Stomach (tissue), 9 donors: ENCODE measurements around the gene MRPL9. TPM values are rescaled to one million over a fixed set of nuclear protein-coding genes. Genes with fewer than 3 reads are reported as not detected.

Experiments used
- DNase-seq, 2 donors: peaks; one replicate each; pipeline versions ENCODE4 v3.0.0 to v3.0.0-alpha.2; 2013 to 2019
- H3K27ac ChIP-seq, 5 donors: fragments of 200-600 bp in 4 of 5; sonication (generic) in 4 of 5; one replicate each; pipeline ENCODE4 v1.5.1; 2013 to 2019; ENCODE audit warnings: mild to moderate bottlenecking in 1 of 5, moderate library complexity in 1 of 5
- H3K27me3 ChIP-seq, 3 donors: fragments of 200-600 bp; sonication (generic); one replicate each; pipeline ENCODE4 v1.5.1; 2017 to 2019; ENCODE audit warnings: mixed run types in 1 of 3
- H3K36me3 ChIP-seq, 4 donors: fragments of 200-600 bp; sonication (generic); 1 replicate in 3 of 4; 2 replicates in 1 of 4; pipeline ENCODE4 v1.5.1; 2016 to 2019
- H3K4me1 ChIP-seq, 4 donors: fragments of 200-600 bp; sonication (generic); one replicate each; pipeline ENCODE4 v1.5.1; 2016 to 2019
- H3K4me3 ChIP-seq, 4 donors: fragments of 200-600 bp; sonication (generic) in 3 of 4; one replicate each; pipeline ENCODE4 v1.5.1; 2016 to 2019; ENCODE audit warnings: mild to moderate bottlenecking in 1 of 4
- H3K9me3 ChIP-seq, 4 donors: fragments of 200-600 bp; sonication (generic); one replicate each; pipeline ENCODE4 v1.5.1; 2016 to 2019
- EP300 ChIP-seq: sonication (generic); formaldehyde crosslinking; IDR thresholded peaks from one replicate; pipeline ENCODE4 v1.6.1; 2017; ENCODE audit warnings: antibody characterized with exemption
- POLR2A ChIP-seq, 4 donors: fragments of 450-650 bp; IDR thresholded peaks; one replicate each; pipeline ENCODE4 v1.6.1; 2016; ENCODE audit warnings: antibody characterized with exemption in 4 of 4, control low read depth in 2 of 4, mild to moderate bottlenecking in 1 of 4, moderate library complexity in 1 of 4
- POLR2AphosphoS5 ChIP-seq, 3 donors: sonication (generic); formaldehyde crosslinking; IDR thresholded peaks; one replicate each; pipeline ENCODE4 v1.6.1; 2016; ENCODE audit warnings: antibody characterized with exemption in 3 of 3
- WGBS, 5 donors: extraction: QIAGEN DNeasy Blood & Tissue Kit in 3 of 5; methylation state at CpG; one replicate each; pipeline versions ENCODE4 v1.1.5 to v1.1.7; 2013 to 2018; 5-methylcytosine and 5-hydroxymethylcytosine counted together
- intact Hi-C: fragments of 100-400 bp; cut with DNase I; formaldehyde crosslinking; loops from one replicate; pipeline ENCODE4 v1.15.1; 2023; ENCODE audit warnings: low total_unique reads
- polyA plus RNA-seq, 3 donors: library from polyadenylated mRNA; stranded (reverse); fragments of 200-250 nt; gene quantifications; one replicate each; pipeline ENCODE4 v1.2.3, GENCODE V29; 2013
- total RNA-seq, 5 donors: library from RNA; depleted of rRNA; stranded (reverse); fragments of >200 nt; gene quantifications; one replicate each; pipeline versions ENCODE4 v1.1.0 to v1.2.3, GENCODE V29; 2014 to 2016
- TF ChIP-seq, protein P1 (sequence below), 7 experiments: fragments of 450-650 bp in 4 of 7; fragments of 200-600 bp in 3 of 7; sonication (generic) in 3 of 7; IDR thresholded peaks; one replicate each; pipeline ENCODE4 v1.5.1; 2016 to 2019; ENCODE audit warnings: antibody characterized with exemption in 7 of 7, control low read depth in 2 of 7, mild to moderate bottlenecking in 1 of 7
- donor health status: healthy with polysubstance abuse.
- donor health status: Bipolar disorder and iron deficiency.
- donor health status: healthy.

MRPL9 gene
- total and polyA plus RNA-seq, 8 donors: 19.8 to 246 (median 69.6) TPM

DNA sequence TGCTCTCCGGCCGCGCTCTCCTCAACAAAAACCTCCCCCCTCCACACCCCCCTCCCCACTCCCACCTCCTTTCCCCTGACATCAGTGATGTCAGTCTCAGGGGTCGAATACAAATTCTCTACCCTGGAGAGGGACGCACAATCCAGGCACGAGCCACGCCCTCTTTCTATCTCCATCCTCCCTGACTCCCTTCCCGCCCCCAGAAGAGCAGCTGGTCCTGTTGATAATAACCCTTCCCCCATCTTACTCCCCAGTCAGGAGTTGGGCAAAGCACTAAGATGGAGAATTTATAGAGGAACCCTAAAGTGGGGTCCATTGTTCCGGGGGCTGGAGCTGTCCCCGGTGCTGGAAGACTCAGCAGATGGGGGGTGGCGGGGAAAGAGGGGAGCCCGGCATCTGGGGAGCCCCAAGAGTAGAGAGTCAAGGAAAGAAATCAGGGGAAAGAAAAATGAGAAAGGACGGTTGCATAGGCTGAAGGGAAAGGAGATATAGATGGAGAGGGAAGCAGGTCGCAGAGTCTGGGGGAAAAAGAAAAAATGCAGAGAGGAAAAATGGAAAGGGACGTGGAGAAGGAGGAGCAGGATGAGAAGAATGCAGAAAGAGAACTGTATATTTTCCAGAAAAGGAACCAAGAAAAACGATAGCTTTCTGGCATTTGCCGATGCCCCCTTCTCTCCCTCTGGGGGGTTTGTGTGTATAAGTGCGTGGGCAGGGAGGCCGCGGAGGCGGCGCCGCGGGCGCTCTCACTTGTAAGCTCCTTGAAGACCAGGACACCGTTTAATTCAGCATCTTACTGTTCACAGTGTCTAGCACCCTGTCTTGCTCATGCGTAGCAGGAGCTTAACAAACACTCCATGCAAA lies 46.3 kb downstream of the MRPL9 start, which contains the start of gene CELF3:
Gene CELF3, minus strand, starts transcription at position 33 of the 861 bp plus-strand sequence. CDS start 783 bp downstream, outside the sequence.
- DNase-seq: peak in 1 of 2 donors; percentile 83
- no peak for TF ChIP-seq POLR2AphosphoS5 (IDR thresholded peaks at IDR 0.05)
- TF ChIP-seq, protein P1, sequence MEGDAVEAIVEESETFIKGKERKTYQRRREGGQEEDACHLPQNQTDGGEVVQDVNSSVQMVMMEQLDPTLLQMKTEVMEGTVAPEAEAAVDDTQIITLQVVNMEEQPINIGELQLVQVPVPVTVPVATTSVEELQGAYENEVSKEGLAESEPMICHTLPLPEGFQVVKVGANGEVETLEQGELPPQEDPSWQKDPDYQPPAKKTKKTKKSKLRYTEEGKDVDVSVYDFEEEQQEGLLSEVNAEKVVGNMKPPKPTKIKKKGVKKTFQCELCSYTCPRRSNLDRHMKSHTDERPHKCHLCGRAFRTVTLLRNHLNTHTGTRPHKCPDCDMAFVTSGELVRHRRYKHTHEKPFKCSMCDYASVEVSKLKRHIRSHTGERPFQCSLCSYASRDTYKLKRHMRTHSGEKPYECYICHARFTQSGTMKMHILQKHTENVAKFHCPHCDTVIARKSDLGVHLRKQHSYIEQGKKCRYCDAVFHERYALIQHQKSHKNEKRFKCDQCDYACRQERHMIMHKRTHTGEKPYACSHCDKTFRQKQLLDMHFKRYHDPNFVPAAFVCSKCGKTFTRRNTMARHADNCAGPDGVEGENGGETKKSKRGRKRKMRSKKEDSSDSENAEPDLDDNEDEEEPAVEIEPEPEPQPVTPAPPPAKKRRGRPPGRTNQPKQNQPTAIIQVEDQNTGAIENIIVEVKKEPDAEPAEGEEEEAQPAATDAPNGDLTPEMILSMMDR (IDR thresholded peaks at IDR 0.05): no peak
- no peak for TF ChIP-seq POLR2A (IDR thresholded peaks at IDR 0.05)
- TF ChIP-seq EP300: no peak
- intact Hi-C loops: no loop called here
- H3K4me3 ChIP-seq: peak within 1 kb of the TSS; percentile 9 to 27 (median 14)
- peak within 1 kb of the TSS in 1 of 5 donors; percentile 20 for H3K27ac ChIP-seq
- no peaks in the 10 kb centered on the region for H3K9me3 ChIP-seq
- H3K27me3 ChIP-seq: peaks cover 0 to 50% (median 25%) of the 10 kb centered on the region in 3 donors
- peaks cover 28 to 42% (median 36%) of the 10 kb centered on the region in 4 donors for H3K4me1 ChIP-seq
- 7 to 12% (median 8%) methylated on average over 24 to 27 of the region's 27 CpGs for WGBS, 5 donors
- H3K36me3 ChIP-seq: no peaks in the 10 kb centered on the region

DNA sequence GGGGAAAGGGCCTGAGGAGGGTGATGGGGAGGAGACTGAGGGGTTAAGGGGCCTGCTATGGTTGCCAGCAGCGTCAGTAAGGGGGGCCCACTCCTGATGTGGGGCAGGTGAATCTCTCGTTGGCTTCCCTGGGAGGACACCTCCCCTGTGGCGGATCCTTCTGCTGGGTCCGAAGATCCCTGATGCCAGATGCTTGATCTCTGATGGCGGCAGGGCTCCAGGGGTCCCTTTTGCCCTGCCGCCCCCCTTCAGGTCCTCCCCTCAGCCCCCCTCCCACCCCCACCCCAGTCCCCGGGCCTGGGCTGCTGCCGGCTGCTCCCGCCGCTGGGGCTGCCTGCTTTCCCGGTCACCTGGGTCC lies 46.9 kb downstream of the MRPL9 start:
- H3K9me3 ChIP-seq: no peaks in the 10 kb centered on the region
- H3K4me3 ChIP-seq: peak overlapping the region; percentile 9 to 27 (median 14)
- WGBS, 5 donors: 7 to 28% (median 12%) methylated on average over 5 to 11 of the region's 11 CpGs
- intact Hi-C loops: no loop called here
- H3K27ac ChIP-seq: peak overlapping the region in 1 of 5 donors; percentile 20
- DNase-seq: no peak
- no peak for TF ChIP-seq EP300
- TF ChIP-seq POLR2A (IDR thresholded peaks at IDR 0.05): no peak
- TF ChIP-seq, protein P1 (IDR thresholded peaks at IDR 0.05): no peak
- TF ChIP-seq POLR2AphosphoS5 (IDR thresholded peaks at IDR 0.05): no peak
- peaks cover 0 to 57% (median 25%) of the 10 kb centered on the region in 3 donors for H3K27me3 ChIP-seq
- no peaks in the 10 kb centered on the region for H3K36me3 ChIP-seq
- peaks cover 22 to 36% (median 30%) of the 10 kb centered on the region in 4 donors for H3K4me1 ChIP-seq

DNA sequence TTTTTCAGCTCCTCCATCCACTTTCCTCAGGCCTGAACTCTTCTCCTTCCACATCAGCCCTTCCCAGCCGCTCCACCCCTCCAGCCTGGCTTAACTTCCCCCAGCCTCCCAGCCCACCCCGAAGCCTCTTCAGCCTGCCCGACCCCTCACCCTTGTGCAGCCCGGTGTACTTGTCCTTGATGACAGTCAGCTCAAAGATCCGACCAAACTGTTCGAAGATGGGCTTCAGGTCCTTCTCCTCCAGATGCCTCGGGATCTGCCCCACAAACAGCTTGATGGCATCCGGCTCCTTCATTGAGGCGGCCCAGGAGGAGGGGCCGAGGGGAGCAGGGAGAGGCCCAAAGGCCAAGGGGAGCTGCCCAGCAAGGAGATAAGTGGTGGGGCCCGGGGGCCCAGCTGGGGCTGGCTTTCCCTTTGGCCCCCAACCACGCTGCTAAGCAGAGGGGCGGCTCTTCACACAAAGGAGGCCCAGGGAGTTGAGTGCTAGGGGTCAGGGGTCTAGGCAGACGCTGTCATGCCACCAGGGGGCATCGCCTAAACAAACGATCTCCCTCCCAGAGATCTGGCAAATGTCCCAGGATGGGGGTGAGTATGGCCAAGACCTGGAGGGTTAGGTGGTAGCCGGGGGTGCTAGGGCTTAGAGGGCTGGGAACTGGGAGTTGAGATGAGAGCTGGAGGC lies 47.4 kb downstream of the MRPL9 start:
- peaks cover 18 to 32% (median 26%) of the 10 kb centered on the region in 4 donors for H3K4me1 ChIP-seq
- TF ChIP-seq POLR2A (IDR thresholded peaks at IDR 0.05): no peak
- TF ChIP-seq EP300: no peak
- TF ChIP-seq, protein P1 (IDR thresholded peaks at IDR 0.05): no peak
- no peak for TF ChIP-seq POLR2AphosphoS5 (IDR thresholded peaks at IDR 0.05)
- H3K27me3 ChIP-seq: peaks cover 0 to 57% (median 25%) of the 10 kb centered on the region in 3 donors
- H3K9me3 ChIP-seq: no peaks in the 10 kb centered on the region
- H3K36me3 ChIP-seq: no peaks in the 10 kb centered on the region
- 36 to 47% (median 42%) methylated on average over 16 to 17 of the region's 17 CpGs for WGBS, 5 donors
- peak in 1 of 2 donors; percentile 68 for DNase-seq
- intact Hi-C loops: no loop called here
- H3K4me3 ChIP-seq: peak overlapping the region in 2 of 4 donors; percentile 14 to 27
- peak overlapping the region in 1 of 5 donors; percentile 20 for H3K27ac ChIP-seq
